GM12892 (cell line): ENCODE measurements around the gene APOD.
"Not testable (repeated sequence)": the region's sequence is repeated elsewhere in the genome, so short reads cannot be mapped to it uniquely, and the experiment has no call there.

Experiments
- POLR2A ChIP-seq: IDR thresholded peaks from 2 replicates; pipeline ENCODE4 v1.6.1; 2011; ENCODE audit warnings: low read depth, low read length, control low read depth
- POLR2AphosphoS5 ChIP-seq: IDR thresholded peaks from 2 replicates; pipeline ENCODE4 v1.6.1; 2011; ENCODE audit warnings: low read depth, low read length, control low read depth
- TAF1 ChIP-seq: IDR thresholded peaks from 2 replicates; pipeline ENCODE4 v1.6.1; 2011; ENCODE audit warnings: low read depth, mild to moderate bottlenecking, control low read depth, low read length, borderline replicate concordance

GRCh38 chr3:195633351-195633750 is 49.6 kb upstream of the APOD start:
- TF ChIP-seq POLR2AphosphoS5, POLR2A, TAF1: not testable (repeated sequence)
